Neutrophil (primary cell): Measurements from ENCODE around the gene DOLPP1.

Experiments
- H3K27ac ChIP-seq: fragments of 200-600 bp; sonication (generic); 2 replicates; pipeline ENCODE4 v1.5.1; 2016; ENCODE audit warnings: mild to moderate bottlenecking, moderate library complexity
- H3K27me3 ChIP-seq: fragments of 200-600 bp; sonication (generic); 2 replicates; pipeline ENCODE4 v1.6.0; 2016; ENCODE audit warnings: mild to moderate bottlenecking
- H3K36me3 ChIP-seq: fragments of 200-600 bp; sonication (generic); 2 replicates; pipeline ENCODE4 v1.5.1; 2017
- H3K4me1 ChIP-seq, 2 experiments: fragments of 200-600 bp in 1 of 2; sonication (generic) in 1 of 2; 1 replicate in 1 of 2; 2 replicates in 1 of 2; pipeline versions ENCODE4 v1.5.1 to v1.6.1; 2013 to 2016; ENCODE audit warnings: low read depth in 1 of 2, low read length in 1 of 2, mild to moderate bottlenecking in 1 of 2, moderate library complexity in 1 of 2; ENCODE audit not compliant: control insufficient read depth in 1 of 2, insufficient read depth in 1 of 2
- H3K4me3 ChIP-seq, 2 experiments: fragments of 200-600 bp in 1 of 2; sonication (generic) in 1 of 2; 1 replicate in 1 of 2; 2 replicates in 1 of 2; pipeline ENCODE4 v1.5.1; 2013 to 2016; ENCODE audit warnings: low read depth in 1 of 2, low read length in 1 of 2, mild to moderate bottlenecking in 1 of 2, moderate library complexity in 1 of 2
- H3K9me3 ChIP-seq: fragments of 200-600 bp; sonication (generic); 2 replicates; pipeline ENCODE4 v1.5.1; 2016
- CTCF ChIP-seq: fragments of 200-600 bp; sonication (generic); IDR thresholded peaks from 2 replicates; pipeline ENCODE4 v1.5.1; 2016; ENCODE audit warnings: antibody characterized with exemption

Gene DOLPP1

GRCh38 chr9:129131300-129132145, 50.6 kb downstream of the DOLPP1 start:
- TF ChIP-seq CTCF: peak; percentile 96
- Histone ChIP-seq H3K36me3 (peaks cover 51% of the 10 kb centered on the region), H3K4me1 (peaks cover 11 to 17% of the 10 kb centered on the region in 2 experiments), H3K9me3 (no peaks in the 10 kb centered on the region), H3K27ac (no peak overlapping the region), H3K4me3 (no peak overlapping the region), H3K27me3 (no peaks in the 10 kb centered on the region)

- Histone ChIP-seq H3K4me1 (peaks cover 0 to 5% of the 10 kb centered on the region in 2 experiments), H3K4me3 (no peak overlapping the region), H3K36me3 (peaks cover 60% of the 10 kb centered on the region), H3K27ac (no peak overlapping the region), H3K27me3 (no peaks in the 10 kb centered on the region), H3K9me3 (no peaks in the 10 kb centered on the region)
- TF ChIP-seq CTCF: no peak
These were observed 52.2 kb downstream of the DOLPP1 start for GRCh38 chr9:129133082-129133481.

GRCh38 chr9:129135476-129135875, 54.6 kb downstream of the DOLPP1 start:
- Histone ChIP-seq H3K9me3 (no peaks in the 10 kb centered on the region), H3K4me1 (peaks cover 14 to 20% of the 10 kb centered on the region in 2 experiments), H3K36me3 (peaks cover 58% of the 10 kb centered on the region), H3K27ac (no peak overlapping the region), H3K27me3 (no peaks in the 10 kb centered on the region), H3K4me3 (no peak overlapping the region)
- no peak for TF ChIP-seq CTCF

- H3K9me3 ChIP-seq: no peaks in the 10 kb centered on the region
- no peak overlapping the region for H3K27ac ChIP-seq
- peaks cover 56% of the 10 kb centered on the region for H3K36me3 ChIP-seq
- no peak for TF ChIP-seq CTCF
- H3K4me3 ChIP-seq: no peak overlapping the region
- no peaks in the 10 kb centered on the region for H3K27me3 ChIP-seq
- H3K4me1 ChIP-seq: peaks cover 22 to 26% of the 10 kb centered on the region in 2 experiments
These were observed 55.6 kb downstream of the DOLPP1 start for GRCh38 chr9:129136446-129137035.

- Histone ChIP-seq H3K4me1 (peaks cover 26 to 28% of the 10 kb centered on the region in 2 experiments), H3K4me3 (no peak overlapping the region), H3K27me3 (no peaks in the 10 kb centered on the region), H3K36me3 (peaks cover 56% of the 10 kb centered on the region), H3K27ac (no peak overlapping the region), H3K9me3 (no peaks in the 10 kb centered on the region)
- no peak for TF ChIP-seq CTCF
These were observed 56.6 kb downstream of the DOLPP1 start for GRCh38 chr9:129137292-129138143.
